ENCODE measurements around the gene HSPA6.
"Not testable (repeated sequence)": the region's sequence is repeated elsewhere in the genome, so short reads cannot be mapped to it uniquely, and the experiment has no call there.

Gene HSPA6

DNA sequence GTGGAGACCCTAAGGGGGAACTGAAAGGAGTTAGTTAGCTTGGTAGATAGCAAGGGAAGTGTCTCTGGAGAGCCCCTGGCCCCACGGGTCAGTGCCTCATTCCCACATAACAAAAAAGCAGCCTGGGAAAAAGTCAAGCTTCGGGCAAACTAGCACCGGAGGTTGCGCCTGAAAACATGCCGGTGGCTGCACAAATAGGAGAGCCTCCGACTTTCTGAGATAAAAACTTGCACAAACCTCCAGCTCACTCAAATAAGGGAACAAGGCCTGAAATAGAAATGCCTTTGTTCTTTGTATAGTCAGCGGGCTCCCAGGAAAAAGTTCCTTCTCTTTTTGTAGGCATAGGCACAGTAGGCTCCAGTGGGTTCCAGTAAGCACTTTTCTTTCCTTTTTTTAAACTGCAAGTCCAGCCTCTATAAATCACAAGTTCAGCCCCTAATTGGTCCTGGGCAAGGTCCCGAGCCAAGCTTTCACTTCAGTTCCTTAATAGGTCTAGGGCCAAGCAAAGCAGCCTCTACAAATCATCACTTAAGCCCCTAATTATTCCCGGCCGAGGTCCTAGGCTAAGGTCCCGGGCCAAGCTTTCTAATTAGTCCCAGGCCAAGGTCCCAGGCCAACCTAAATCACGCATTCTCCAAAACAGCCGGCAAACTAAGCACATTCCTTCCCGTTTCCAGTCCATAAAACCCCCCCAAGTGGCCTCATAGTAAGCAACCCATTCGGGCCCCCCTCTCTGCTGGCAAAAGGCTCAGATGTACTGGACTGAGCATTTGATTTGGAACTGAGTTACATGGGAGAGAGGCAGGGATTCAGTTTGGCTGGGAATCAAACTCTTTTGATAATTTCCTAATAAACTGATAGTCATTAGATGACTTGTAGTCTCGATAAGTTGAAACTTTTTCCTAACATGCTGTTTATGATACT lies 8.6 kb downstream of the HSPA6 start:
- Mint-ChIP-seq H3K27ac (peak overlapping the region; percentile 58), H3K4me1 (ENCODE audit: low read depth) (peaks cover 22% of the 10 kb centered on the region), H3K27me3 (ENCODE audit: low read depth) (peaks cover 11% of the 10 kb centered on the region), H3K36me3 (ENCODE audit: low read depth) (peaks cover 10% of the 10 kb centered on the region)
- not testable (repeated sequence) for DNase-seq (ENCODE audit: low spot score); H3K9me3 Mint-ChIP-seq; H3K4me3 Mint-ChIP-seq

DNA sequence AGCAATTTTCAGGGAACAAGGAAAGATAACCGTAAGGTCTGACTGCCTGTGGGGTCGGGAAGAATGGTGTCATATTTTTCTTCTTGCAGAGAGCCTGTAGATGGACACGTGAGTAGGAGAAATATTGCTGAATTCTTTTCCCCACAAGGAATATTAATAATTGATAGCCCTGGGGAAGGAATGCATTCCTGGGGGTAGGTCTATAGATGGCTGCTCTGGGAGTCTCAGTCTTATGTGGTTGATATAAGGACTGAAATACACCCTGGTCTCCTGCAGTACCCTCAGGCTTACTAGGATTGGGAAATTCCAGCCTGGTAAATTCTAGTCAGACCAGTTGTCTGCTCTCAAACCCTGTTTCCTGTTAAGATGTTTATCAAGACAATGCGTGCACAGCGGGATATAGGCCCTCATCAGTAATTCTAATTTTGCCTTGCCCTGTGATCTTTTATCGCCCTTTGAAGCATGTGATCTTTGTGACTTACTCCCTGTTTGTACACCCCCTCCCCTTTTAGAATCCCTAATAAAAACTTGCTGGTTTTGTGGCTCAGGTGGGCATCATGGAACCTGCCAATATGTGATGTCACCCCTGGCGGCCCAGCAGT lies 12.8 kb downstream of the HSPA6 start:
- not testable (repeated sequence) for H3K27ac Mint-ChIP-seq; H3K4me3 Mint-ChIP-seq; H3K9me3 Mint-ChIP-seq; H3K27me3 Mint-ChIP-seq (ENCODE audit: low read depth); H3K36me3 Mint-ChIP-seq (ENCODE audit: low read depth); DNase-seq (ENCODE audit: low spot score)
- H3K4me1 Mint-ChIP-seq (ENCODE audit: low read depth), result peaks cover 33% of the 10 kb centered on the region

DNA sequence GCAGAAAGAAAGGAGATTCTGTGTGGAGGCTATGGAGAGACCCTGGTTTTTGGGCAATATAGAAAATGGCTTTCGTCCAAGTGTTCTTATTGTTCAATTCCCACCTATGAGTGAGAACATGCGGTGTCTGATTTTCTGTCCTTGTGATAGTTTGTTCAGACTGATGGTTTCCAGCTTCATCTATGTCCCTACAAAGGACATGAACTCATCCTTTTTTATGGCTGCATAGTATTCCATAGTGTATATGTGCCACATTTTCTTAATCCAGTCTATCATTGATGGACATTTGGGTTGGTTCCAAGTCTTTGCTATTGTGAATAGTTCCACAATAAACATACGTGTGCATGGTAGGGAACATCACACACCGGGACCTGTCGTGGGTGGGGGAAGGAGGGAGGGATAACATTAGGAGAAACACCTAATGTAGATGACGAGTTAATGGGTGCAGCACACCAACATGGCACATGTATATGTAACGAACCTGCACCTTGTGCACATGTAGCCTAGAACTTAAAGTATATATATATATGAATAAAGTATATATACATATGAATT lies 14.7 kb downstream of the HSPA6 start:
- not testable (repeated sequence) for H3K27me3 Mint-ChIP-seq (ENCODE audit: low read depth); H3K9me3 Mint-ChIP-seq; H3K27ac Mint-ChIP-seq; DNase-seq (ENCODE audit: low spot score); H3K36me3 Mint-ChIP-seq (ENCODE audit: low read depth)
- H3K4me3 Mint-ChIP-seq, result peak overlapping the region; percentile 89
- peaks cover 45% of the 10 kb centered on the region for H3K4me1 Mint-ChIP-seq (ENCODE audit: low read depth)

DNA sequence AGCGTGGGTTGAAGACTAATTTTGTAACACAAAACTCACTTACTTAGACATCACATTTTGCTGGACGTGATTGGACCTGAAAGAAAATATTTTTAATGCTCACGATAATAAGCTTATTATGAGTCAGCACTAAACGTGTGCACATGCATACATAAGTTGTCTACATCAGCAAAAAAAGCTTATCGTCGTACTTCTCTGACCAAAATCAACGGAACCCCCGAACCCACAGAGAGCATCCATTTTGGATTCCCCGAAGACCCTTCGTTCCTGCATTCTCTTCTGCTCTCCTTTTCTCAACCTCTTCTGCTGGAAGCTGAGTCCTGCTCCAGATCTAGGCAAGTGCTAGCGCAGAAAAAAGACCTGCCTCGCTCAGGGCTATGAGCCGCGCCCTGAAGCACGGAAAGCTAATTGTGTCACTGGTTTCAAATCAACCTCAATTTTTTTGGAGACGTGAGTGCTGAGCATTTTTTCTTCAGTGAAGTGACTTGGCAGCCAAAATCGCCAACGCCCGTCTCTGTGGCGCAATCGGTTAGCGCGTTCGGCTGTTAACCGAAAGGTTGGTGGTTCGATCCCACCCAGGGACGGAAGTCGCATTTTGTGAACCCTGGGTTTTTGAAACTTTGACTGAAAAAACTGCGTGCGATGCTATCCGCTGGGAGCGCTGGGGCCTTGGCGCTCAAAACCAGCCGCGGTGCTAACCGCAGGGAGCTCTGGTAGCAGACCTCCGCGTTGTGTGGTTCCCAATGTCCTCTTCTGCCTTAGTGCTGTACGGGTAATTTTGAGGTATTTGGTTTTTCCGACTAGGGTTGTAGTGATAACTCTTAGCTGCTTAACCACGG lies 15.6 kb downstream of the HSPA6 start:
- peak overlapping the region; percentile 89 for H3K4me3 Mint-ChIP-seq
- H3K9me3 Mint-ChIP-seq; H3K36me3 Mint-ChIP-seq (ENCODE audit: low read depth); H3K27me3 Mint-ChIP-seq (ENCODE audit: low read depth): not testable (repeated sequence)
- H3K4me1 Mint-ChIP-seq (ENCODE audit: low read depth), result peaks cover 47% of the 10 kb centered on the region
- DNase-seq (ENCODE audit: low spot score), result peak; percentile 91
- H3K27ac Mint-ChIP-seq, result peak overlapping the region; percentile 99

DNA sequence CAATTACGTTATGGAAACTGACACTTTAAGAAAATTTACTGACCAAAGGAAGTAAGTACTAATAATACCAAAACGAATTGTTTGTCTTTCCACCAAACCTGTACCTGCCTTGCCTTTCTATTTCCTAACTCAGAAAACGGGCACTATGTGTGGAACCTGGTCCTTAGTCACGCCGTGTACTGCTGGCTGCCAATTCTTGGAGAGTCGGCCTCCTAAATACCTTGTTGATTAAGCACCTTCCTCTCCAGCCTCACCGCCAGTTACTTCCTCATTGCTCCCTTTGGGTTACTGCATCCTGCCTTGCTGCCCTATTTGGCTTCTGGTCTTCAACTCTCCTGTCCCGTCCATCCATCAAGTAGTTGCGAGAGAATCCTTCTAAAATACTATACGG lies 16.2 kb downstream of the HSPA6 start:
- H3K27me3 Mint-ChIP-seq (ENCODE audit: low read depth); DNase-seq (ENCODE audit: low spot score); H3K9me3 Mint-ChIP-seq: not testable (repeated sequence)
- H3K4me3 Mint-ChIP-seq, result peak overlapping the region; percentile 89
- peak overlapping the region; percentile 99 for H3K27ac Mint-ChIP-seq
- peaks cover 10% of the 10 kb centered on the region for H3K36me3 Mint-ChIP-seq (ENCODE audit: low read depth)
- H3K4me1 Mint-ChIP-seq (ENCODE audit: low read depth), result peaks cover 50% of the 10 kb centered on the region

DNA sequence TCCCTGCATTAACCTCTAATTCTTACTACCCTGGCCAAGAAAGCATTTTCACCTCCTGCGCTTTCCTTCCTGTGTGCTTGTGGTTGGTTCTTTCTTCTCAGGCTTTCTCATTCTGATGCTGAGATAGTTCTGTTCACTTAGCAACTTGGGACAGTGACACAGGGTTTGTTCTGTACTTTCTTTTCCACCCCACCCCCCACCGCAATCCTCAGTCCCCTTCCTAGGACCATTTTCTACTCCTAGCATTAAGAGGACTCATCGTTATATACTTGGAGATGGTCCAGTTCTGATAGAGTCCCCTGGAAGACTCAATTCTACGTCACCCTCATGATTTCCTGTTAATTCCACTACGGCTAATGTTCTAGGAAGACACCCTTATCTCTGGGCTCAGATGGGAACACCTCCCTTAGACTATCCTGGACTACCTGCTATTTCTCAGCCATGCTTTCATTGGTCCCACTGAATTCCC lies 17.8 kb downstream of the HSPA6 start:
- not testable (repeated sequence) for H3K9me3 Mint-ChIP-seq; H3K36me3 Mint-ChIP-seq (ENCODE audit: low read depth); H3K27me3 Mint-ChIP-seq (ENCODE audit: low read depth)
- H3K4me3 Mint-ChIP-seq, result peak overlapping the region; percentile 58
- H3K27ac Mint-ChIP-seq, result peak overlapping the region; percentile 80
- peak; percentile 81 for DNase-seq (ENCODE audit: low spot score)
- peaks cover 54% of the 10 kb centered on the region for H3K4me1 Mint-ChIP-seq (ENCODE audit: low read depth)

DNA sequence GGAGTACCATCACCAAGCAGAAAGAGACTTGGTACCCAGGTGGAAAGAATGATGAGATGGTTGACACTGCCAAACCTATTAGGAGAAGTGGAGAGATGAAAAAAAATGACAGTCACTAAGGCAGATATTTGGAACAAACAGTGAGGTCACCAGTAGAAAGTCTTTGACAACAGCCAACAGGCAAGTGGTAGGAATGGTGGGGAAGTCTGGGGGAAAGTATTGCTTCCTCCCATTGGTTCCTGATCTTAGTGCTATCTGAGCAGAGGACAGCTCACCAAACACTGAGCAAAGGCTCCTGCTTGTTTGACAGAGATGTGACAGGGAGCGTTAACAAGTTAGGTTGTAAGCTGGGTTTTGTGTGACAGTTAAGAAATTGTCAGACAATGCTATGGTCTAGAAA lies 18.8 kb downstream of the HSPA6 start:
- DNase-seq (ENCODE audit: low spot score); H3K36me3 Mint-ChIP-seq (ENCODE audit: low read depth); H3K9me3 Mint-ChIP-seq; H3K27me3 Mint-ChIP-seq (ENCODE audit: low read depth): not testable (repeated sequence)
- Mint-ChIP-seq H3K4me1 (ENCODE audit: low read depth) (peaks cover 52% of the 10 kb centered on the region), H3K27ac (peak overlapping the region; percentile 80), H3K4me3 (peak overlapping the region; percentile 58)

DNA sequence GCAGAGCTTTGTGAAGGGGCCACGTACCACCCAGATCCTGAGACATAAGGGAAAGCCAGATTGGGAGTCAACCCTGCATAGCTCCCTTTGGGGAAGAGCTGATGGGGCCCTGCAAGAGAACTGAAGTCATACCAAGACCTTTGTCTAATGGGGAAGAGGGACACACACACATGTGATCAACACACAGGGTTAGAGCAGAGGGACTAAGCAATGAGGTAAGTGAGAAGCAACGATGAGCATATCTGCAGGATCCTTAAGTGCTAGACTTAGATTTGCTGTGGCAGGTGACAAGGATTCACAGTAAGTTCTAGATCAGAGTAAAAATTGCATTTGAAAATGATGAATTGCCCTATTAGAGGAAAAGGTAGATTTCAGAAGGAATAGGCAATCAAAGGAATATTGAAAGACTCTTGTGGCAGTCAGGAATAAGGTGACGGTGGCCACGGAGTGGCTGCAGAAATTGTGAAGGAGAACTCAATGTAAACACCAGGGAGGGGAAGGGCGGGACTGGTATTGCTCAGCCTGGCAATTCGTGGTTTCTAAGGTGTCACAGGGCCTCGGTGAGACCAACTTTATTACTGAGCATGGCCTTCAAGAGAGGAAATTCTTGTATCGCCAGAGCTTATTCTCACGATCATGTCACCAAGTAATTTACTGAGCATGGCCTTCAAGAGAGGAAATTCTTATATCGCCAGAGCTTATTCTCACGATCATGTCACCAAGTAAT lies 20.8 kb downstream of the HSPA6 start:
- not testable (repeated sequence) for H3K9me3 Mint-ChIP-seq; H3K36me3 Mint-ChIP-seq (ENCODE audit: low read depth); DNase-seq (ENCODE audit: low spot score); H3K27me3 Mint-ChIP-seq (ENCODE audit: low read depth)
- Mint-ChIP-seq H3K4me1 (ENCODE audit: low read depth) (peaks cover 48% of the 10 kb centered on the region), H3K4me3 (peak overlapping the region; percentile 9), H3K27ac (peak overlapping the region; percentile 0)

DNA sequence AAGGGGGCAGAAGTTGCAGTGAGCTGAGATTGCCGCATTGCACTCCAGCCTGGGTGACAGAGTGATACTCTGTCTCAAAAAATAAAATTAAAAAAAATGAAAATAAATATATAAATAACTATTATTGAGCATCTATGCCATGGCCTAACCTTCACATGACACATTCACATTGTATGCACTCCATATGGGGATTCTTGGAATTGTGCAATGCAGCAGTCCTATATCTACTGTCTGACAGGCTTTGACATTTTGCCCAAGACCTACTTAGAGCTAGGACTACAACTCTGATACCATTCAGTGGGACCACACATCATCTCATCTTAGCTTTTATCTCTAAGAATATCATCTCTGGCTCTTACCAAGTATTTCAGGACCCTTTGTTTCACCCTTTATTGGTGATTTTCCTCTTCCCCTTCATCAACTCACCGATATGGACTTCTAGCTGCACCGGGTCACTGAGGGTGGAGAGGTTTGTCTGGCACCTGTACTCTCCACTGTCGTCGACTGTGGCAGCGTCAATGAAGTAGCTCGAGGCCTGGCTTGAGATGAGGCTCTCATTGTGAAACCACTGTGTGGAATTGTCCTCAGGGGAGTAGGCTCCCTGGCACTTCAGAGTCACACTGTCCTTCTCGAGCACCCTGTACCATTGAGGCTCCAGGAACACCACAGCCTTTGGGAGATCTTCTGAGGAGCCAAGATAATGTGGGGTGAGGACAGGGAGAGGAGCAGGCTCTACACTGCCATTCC lies 23.8 kb downstream of the HSPA6 start:
- DNase-seq (ENCODE audit: low spot score); H3K4me3 Mint-ChIP-seq; H3K27ac Mint-ChIP-seq; H3K27me3 Mint-ChIP-seq (ENCODE audit: low read depth); H3K9me3 Mint-ChIP-seq; H3K36me3 Mint-ChIP-seq (ENCODE audit: low read depth): not testable (repeated sequence)
- H3K4me1 Mint-ChIP-seq (ENCODE audit: low read depth), result peaks cover 22% of the 10 kb centered on the region

DNA sequence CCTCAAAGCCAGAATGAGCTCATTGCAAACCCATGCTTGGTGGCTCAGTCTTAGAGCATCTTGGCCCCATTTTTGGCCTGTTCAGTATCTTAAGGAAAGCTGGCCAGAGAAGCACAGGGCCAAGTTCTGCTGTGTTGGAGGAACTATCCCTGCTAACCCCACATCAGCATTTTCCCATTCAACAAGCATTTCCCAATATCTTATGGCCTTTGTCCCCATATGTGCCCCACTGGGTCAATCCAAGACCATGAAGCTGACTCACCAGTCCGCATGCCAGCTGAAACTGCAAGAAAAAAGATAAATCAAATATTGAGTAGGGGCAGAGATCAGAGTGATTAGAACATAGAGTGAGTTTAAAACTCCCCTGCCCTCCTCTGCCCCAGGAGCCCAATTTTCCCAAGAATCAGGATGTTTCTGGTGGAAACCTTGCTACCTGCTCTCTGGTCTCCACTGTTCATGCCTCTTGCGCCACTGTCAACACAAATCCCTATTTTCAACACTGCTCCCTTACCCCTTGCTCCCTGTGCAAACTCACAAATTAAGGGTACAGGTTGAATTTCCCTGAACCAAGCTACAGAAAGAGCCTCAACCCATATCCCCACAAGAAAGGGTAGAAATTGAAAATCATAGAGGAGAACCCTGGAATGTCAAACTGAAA lies 24.5 kb downstream of the HSPA6 start:
- not testable (repeated sequence) for DNase-seq (ENCODE audit: low spot score); H3K36me3 Mint-ChIP-seq (ENCODE audit: low read depth); H3K27me3 Mint-ChIP-seq (ENCODE audit: low read depth); H3K9me3 Mint-ChIP-seq; H3K4me3 Mint-ChIP-seq; H3K27ac Mint-ChIP-seq
- peaks cover 17% of the 10 kb centered on the region for H3K4me1 Mint-ChIP-seq (ENCODE audit: low read depth)

DNA sequence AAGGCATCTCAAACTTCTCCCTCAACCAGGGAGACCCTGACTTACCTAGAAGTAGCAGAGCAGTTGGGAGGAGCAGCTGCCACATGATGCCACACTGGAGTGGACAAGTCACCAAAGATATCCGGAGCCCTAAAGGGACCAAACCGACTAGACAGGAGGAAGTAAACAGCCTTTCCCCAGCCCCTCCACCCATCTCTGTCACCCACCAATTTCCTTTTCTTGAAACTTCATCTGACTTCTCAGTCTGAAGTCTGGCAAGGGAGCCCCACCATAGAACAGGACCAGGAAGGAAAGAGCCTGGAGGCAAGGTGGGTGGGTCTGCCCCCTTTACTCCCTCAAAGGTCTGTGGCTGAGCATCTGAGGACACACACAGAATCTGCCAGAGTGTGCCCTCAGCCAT lies 25.3 kb downstream of the HSPA6 start, which contains the start of gene FCGR3A:
Gene FCGR3A (minus strand): TSS at position 167 of the 400 bp plus-strand sequence. CDS start 82 bp downstream, at position 85.
- Mint-ChIP-seq H3K9me3 (peaks cover 4% of the 10 kb centered on the region), H3K4me3 (no peak within 1 kb of the TSS), H3K36me3 (ENCODE audit: low read depth) (peaks cover 5% of the 10 kb centered on the region), H3K27me3 (ENCODE audit: low read depth) (no peaks in the 10 kb centered on the region), H3K27ac (no peak within 1 kb of the TSS), H3K4me1 (ENCODE audit: low read depth) (peaks cover 20% of the 10 kb centered on the region)
- no peak for DNase-seq (ENCODE audit: low spot score)

DNA sequence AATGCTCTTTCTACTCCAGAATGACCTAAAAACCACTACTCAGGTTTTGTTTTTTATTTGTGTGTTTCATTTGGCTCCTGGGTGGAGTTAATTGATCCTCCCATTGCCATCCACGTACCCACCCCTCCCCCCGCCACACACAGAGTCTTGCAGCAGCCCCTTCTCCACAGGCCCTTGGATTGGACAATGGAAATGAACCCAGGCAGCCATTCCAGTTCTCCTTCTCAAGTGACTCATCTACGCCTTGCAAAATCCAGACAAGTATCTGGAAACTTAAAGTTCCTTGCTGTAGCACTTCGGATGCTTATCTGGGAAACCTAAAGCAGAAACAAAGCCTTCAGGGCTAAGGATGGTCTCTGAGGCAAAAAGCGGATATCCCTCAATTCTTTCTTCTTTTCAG lies 26.6 kb downstream of the HSPA6 start:
- not testable (repeated sequence) for H3K9me3 Mint-ChIP-seq; H3K36me3 Mint-ChIP-seq (ENCODE audit: low read depth); H3K27me3 Mint-ChIP-seq (ENCODE audit: low read depth); H3K27ac Mint-ChIP-seq; H3K4me3 Mint-ChIP-seq; DNase-seq (ENCODE audit: low spot score)
- H3K4me1 Mint-ChIP-seq (ENCODE audit: low read depth), result peaks cover 23% of the 10 kb centered on the region

All from T-helper 2 cell treated with Interferon-gamma antibody and Interleukin-4, amounts not matched to agents 5 μg/mL and 100 μg/mL, for 36 hours (primary cell).